NCI-H1930 (cell line): ENCODE data around the gene DIDO1.
"Not testable (repeated sequence)": the region's sequence is repeated elsewhere in the genome, so short reads cannot be mapped to it uniquely, and the experiment has no call there.

ENCODE experiments used
- DNase-seq, 2 experiments: peaks; one replicate each; lab custom pipeline; 2025; lab: John Stamatoyannopoulos, UW

DIDO1 gene

DNA sequence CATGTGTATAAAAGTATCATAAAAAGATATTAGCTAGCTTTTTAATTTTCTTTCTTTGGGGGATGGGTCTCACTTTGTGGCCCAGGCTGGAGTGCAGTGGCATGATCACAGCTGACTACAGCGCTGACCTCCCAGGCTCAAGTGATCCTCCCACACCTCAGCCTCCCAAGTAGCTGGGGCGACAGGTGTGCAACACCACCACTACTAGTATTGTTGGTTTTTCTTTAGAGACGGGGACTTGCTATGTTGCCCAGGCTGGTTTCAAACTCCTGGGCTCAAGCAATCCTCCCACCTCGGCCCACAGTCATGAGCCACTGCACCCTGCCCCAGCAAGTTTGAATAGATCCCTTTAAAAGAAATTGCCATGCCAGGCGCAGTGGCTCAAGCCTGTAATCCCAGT, 71.2 kb downstream of the DIDO1 start:
- no peak for DNase-seq

DNA sequence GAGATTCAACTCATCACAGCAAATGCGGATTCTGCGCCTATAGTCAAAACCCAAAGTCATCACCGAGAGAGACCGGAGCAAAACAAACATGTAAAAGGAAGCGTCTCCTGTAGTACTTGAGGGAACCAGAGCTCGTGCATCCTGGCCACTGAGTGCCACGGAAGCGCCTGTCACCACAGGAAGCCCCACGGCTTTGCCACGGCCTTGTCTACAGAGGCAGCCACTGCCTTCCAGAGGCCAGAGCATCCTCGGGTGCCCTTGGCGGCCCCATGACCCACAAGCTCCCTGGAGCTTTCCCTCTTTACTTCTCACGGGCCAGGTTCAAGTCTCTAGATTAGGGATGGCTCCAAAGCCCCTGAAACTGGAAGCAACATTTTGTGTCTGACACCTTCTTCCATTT, 72.2 kb downstream of the DIDO1 start:
- DNase-seq, result no peak

DNA sequence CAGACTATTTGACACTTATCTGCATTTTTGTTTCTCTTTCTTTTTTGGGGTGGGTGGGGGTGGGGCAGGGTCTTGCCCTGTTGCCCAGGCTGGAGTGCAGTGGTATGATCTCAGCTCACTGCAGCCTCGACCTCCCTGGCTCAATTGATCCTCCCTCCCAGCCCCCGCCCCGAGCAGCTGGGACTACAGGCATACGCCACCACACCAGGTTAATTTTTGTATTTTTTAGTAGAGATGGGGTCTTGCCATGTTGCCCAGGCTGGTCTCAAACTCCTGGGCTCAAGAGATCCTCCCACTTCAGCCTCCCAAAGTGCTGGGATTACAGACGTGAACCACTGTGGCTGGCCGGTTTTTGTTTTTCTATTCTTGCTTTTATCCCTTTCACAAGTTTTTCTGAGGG, 73.0 kb downstream of the DIDO1 start:
- DNase-seq, result not testable (repeated sequence)

DNA sequence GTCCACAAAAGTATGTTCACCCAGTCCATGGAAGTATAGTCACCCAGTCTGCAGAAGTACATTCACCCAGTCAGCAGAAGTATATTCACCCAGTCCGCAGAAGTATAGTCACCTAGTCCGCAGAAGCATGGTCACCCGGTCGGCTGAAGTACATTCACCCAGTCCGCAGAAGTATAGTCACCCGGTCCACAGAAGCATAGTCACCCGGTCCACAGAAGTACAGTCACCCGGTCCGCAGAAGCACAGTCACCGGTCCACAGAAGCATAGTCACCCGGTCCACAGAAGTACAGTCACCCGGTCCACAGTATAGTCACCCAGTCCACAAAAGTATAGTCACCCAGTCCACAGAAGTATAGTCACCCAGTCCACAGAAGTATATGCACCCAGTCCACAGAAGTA, 73.5 kb downstream of the DIDO1 start:
- no peak for DNase-seq

DNA sequence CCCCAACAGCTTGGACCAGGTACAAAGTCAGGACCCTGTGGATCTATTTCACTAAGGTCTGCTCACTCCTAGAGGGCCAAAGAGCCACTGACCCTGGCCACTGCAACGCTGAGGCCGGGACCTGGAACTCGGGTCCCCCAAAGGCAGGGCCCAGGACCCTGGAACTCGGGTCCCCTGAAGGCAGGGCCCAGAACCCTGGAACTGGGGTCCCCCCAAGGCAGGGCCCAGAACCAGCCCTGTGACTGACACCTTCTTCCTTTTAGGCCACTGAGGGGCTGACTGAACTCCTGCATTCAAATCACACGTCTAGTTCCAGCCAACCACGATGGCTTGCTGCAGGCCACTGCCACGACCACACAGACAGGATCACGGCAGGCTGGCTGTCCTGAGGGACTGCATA, 74.1 kb downstream of the DIDO1 start:
- DNase-seq, result no peak

DNA sequence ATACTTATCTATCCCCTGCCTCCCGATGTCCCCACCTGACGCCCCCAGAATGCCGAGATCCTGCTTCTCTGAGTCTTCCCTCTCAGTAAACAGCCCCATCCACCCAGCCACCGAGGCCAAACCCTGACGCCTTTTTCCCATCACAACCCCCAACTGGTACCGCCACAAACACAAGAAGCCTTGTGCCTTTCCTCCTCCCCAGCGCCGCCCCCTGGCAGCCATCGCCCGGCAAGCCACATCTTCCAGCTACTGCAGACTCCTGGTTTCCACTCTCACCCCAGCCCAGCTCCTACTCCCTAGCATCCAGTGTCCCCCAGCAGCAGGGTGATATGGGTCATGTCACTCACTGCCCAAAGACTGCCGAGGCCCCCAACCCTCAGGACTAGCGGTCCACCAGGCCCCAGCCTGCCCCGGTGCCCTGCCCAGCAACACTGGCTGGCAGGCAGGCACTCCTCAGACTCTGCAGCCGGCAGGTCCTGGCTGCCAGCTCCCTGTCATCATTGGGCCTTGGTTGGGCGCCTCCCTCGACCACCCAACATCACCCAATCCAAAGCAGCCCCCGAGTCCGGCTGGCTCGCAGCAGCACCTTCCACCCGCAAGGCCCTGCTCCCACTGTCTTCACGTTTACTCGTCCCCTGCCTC, 75.9 kb downstream of the DIDO1 start:
- DNase-seq, result no peak

DNA sequence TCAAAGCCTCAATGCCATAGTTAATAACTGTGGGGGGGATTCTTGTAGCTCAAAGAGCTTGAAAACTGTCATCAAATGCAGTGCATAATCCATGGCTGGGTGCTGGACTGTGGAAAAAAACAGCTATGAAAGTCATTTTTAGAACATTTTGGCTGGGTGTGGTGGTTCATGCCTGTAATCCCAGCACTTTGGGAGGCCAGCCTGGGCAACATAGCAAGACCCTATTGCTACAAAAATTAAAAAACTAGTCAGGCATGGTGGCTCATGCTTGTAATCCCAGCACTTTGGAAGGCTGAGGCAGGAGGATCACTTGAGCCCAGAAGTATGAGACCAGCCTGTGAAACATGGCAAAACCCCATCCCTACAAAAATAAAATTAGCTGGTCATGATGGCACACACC, 76.9 kb downstream of the DIDO1 start:
- no peak for DNase-seq

DNA sequence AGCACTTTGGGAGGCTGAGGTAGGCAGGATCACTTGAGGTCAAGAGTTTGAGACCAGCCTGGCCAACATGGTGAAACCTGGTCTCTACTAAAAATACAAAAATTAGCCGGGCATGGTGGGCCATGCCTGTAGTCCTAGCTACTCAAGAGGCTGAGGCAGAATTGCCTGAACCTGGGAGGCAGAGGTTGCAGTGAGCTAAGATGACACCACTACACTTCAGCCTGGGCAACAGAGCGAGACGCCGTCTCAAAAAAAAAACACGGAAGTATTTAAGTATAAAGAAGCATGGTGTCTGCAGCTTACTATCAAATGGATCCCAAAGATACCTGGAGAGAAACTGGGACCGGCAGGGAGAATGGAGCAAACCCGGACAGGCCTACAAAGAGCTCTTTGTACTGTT, 77.4 kb downstream of the DIDO1 start:
- not testable (repeated sequence) for DNase-seq

DNA sequence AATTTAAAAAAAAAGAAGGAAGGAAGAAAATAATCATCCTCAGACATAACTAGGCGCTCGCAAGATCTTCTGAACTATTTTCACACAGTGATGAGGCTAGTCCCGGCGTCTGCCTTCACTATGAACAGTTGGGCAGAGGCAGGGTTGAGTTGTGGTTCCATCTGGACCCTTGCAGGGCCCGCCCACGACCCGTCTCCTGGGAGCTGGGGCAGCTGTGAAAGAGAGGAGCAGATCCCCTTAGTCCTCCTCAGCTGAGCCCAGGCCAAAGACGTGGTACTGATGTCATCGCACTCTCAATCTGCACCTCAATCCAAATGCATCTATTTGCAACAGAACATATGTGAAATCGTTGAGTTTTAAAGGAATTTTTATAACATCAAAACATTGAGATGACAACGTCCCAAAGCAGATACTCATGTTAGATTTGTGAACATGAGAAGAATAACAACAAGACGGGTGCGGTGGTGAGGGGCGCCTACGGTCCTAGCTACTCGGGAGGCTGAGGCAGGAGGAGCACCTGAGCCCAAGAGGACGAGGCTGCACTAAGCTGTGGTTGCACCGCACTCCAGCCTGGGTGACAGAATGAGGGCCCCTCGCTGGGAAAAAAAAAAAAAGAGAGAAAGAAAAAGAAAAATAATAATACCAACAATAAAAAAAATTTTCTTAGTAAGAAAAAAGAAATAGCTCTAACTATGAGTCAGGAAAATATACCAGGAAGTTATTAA, 80.0 kb downstream of the DIDO1 start:
- DNase-seq, result no peak

DNA sequence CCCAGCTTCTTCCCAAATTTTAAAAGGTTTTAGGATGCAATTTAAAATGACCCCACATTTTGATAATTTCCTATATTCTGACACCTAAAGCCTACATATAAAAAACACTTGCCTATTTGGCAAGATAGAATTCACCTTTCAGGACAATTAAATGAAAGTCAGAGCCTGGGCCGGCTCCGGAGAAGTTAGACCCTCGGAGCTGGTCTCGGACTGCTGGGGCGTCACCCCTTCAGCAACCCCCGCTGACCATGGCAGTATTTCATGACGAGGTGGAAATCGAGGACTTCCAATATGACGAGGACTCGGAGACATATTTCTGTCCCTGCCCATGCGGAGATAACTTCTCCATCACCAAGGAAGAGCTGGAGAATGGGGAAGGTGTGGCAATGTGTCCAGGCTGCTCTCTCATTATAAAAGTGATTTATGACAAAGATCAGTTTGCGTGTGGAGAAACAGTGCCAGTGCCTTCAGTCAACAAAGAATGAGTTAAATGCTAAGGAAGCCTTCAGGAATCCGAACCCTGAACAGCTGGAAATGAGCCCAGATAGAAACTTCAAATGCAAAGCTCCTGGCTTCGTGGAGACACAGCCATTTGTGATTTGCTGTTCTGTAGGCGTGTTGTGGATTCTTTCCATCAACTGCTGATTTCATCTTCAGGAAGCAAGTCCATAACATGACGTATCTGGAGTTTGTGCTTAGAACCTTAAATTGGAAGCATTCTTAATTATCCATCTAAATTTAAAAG, 80.7 kb downstream of the DIDO1 start:
- DNase-seq, result no peak

DNA sequence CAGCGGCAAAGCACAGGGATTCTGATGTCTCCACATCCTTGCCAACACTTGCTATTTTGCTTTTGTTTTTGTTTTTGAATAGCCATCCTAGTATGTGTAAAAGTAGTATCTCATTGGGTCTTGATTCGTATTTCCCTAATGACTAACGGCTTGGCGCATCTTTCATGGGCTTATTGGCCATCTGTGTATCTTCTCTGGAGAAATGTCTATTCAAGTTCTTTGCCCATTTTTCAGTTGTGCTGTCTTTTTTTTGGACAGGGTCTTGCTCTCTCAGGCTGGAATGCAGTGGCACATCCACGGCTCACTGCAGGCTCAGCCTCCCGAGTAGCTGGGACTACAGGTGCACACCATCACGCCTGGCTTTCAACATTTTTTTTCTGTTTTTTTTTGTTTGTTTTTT, 82.1 kb downstream of the DIDO1 start:
- DNase-seq, result no peak

DNA sequence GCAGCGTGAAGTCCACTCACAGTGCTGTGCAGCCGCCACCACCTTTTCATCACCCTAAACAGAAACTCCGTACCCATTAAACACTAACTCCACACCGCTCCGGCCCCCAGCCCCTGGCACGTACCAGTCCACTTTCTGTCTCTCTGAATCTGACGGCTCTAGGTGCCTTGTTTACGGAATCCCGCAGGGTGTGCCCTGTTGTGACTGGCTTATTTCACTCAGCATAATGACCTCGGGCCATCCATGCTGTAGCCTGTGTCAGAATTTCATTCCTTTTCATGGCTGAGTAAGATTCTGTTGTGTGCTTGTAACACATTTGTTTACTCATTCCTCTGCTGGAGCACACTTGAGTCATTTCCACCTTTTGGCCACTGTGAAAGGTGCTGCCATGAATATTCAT, 82.6 kb downstream of the DIDO1 start:
- DNase-seq, result no peak

DNA sequence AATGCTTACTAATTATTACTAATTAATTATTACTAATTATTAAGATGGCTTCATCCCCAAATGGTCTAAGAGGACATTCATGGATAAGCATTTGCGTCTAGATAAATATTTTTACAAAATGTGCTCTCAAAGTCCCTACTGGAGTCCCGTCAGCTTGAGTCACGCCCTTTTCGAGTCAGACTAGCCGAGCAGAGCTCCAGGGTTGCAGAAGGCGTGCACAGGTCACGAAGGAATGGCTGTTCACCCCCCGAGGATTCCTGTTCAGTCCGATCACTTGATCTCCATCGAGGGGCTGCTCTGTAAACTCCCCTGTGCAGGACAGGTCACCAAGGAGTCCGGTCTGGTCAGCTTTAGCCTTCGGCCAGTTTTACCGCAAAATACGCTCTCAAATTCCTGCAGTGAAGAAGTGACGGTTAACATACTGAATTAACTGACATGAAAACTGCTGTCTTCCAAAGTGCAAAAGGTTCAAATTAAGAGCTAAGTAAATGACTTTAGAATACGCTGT, 84.5 kb downstream of the DIDO1 start:
- no peak for DNase-seq

DNA sequence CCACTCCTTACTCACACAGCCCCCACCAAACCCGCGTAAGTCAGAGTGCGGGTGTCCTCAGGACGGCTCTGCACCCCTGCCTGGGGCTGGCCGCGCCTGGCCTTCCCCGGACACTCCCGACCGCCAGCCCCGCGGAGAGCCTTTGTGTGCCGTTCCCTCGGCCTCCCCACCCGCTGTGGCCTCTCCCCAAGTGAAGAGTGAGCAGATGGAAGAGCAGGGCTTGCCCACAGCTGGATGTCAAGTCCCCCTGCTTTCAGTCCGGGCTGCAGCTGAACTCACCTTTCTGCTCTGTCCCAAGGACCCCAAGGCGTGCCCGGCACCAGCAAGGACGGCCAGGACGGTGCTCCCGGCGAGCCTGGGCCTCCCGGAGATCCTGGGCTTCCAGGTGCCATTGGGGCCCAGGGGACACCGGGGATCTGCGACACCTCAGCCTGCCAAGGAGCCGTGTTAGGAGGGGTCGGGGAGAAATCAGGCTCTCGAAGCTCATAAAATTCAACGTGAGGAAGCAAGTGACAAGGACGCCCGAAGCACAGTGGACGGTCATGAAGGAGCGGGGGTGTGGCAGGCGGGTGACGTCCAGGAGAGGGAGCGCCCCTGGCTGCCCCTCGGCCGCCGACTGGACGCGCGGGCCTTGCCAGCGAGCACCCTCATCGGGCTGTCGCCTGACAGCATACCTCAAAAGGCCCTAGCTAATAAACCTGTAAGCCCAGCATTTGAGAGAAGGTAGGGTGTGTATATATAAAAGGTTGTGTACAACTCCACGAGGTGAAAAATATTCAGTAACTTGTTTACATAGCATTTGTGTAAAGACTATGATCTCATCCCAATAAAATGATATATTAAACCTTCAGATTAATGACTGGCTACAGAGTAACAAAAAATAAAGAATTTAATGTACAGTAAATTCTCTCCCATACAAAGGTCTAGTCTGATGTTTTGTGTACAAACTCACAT, 85.8 kb downstream of the DIDO1 start:
- no peak for DNase-seq

DNA sequence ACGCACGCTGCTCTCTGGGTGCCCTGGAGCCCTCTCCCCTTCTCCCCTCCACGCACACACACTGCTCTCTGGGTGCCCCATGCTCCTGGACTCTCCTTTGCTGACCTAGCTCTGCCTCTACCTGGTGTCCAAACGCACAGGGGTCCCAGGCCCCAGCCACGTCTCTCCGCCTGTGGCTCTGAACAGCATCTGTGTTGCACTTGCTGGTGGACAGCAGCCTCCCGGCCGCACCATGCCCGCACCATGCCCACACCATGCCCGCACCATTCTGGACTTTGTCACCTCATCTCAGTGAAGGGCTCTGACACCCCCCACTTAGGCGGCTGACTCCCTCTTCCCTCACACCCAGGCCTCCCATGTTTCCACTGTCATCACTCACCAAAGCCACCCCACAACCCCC, 86.5 kb downstream of the DIDO1 start:
- DNase-seq, result no peak

DNA sequence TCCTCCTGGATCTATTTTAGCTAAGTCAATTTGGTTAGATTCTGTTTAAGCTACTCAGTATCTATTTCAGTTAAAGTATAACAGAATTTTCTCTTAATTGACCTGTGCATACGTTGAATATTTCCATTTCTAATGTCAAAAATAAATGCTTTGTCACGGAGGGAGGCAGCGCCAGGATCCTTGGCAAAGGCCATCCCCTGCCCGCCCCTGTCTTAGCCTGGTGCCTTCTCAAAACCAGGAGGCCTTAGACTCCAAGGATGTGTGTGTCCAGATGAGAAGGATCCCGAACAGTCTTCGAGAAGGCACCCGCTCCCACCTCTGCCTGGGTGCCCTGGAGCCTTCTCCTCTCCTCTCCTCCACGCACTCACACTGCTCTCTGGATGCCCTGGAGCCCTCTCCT, 87.0 kb downstream of the DIDO1 start:
- no peak for DNase-seq

DNA sequence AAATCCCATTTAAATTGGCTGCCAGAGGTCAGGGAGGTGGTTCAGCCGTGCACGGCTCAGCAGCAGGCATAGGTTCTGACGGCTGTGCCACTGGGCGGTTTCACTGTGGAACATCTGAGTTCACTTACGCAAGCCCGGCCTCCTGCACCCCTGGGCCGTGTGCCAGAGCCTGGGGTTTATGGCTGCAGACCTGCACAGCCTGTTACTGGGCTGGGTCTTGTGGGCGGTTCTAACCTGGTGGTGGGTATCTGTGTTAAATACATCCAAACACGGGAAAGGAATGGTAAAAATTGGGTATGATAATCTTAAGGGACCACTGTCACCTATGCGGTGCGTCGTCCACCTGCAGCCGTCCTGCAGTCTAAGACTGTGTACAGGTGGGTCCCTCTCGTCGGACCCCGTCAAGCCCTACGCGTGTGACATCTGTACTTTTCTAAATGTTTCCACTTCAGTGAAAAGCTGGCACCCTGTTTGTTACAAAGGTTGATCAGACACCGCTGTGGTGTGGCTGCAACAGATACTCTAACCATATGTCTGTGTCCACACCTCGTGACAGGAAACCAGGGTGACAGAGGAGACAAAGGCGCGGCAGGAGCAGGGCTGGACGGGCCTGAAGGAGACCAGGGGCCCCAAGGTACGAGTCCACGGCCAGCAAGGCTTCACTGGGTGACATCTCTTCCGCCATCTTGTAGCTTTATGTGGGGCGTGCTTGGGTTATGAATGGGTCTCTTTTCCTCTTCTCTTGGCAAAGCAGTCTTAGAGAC, 88.0 kb downstream of the DIDO1 start:
- DNase-seq, result no peak

DNA sequence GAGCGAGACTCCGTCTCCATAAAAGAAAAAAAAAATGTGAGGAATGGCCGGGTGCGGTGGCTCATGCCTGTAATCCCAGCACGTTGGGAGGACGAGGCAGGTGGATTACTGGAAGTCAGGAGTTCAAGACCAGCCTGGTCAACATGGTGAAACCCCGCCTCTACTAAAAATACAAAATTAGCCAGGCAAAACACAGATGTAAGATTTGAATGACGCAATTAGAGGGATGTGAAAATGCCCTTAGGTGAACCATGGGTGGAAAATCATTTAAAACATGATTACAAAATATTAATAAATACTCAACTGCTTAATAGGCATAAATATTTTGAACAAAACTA, 88.5 kb downstream of the DIDO1 start:
- no peak for DNase-seq

DNA sequence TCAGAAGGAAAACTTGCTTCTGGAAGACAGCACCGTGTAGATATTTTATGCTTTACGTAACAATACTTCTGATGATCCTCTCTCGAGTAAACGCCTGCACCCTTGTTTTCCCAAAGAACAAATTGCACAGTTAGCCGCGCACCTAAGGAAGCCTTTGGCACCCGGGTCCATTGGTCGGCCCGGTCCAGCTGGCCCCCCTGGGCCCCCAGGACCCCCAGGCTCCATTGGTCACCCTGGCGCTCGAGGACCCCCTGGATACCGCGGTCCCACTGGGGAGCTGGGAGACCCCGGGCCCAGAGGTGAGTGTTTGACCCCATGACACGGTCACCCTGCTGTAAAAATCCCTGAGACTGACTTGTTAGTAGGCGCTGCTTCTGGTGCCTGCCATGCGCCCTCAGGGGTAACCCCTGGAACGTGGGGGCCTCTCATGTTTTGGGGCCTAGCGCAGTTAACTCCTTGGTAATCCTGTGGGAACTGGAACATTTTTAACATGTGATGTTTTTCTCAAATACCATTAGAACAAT, 89.3 kb downstream of the DIDO1 start:
- no peak for DNase-seq

DNA sequence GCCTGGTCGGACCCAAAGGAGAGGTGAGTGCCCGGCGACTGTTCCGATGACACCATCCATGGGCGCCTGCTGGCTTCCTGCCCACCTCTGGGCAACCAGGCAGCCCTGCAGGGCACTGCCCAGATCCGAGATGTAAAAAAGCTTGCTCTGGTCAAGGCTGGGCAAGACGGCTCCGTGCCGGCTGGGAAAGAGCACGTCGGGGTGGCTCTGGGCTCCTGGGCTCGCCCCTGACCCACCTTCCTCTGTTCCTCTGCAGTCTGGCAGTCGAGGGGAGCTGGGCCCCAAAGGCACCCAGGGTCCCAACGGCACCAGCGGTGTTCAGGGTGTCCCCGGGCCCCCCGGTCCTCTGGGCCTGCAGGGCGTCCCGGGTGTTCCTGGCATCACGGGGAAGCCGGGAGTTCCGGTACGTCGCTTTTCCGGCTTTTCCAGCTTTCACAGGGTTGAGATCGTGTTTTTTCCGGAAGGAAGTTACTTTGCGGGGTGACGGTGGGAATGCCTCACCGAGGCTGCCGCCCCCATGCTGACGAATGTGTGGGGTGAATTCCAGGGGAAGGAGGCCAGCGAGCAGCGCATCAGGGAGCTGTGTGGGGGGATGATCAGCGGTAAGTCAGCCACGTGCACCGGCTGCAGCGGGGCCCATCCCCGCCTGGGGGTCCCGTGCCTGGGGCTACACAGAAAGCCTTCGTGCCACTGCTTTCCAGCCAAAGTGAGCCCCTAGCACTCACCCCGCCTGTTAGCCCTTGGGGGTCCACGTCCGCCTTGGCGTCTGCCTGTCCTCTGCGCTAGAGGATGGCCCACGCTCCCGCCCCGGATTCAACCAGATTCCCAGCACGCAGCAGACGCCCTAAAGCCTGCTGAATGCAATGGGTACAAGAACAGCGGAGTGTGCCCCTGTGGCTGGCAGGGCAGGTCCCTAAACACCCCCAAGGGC, 90.1 kb downstream of the DIDO1 start:
- DNase-seq, result no peak
